K562 (cell line): ENCODE results near the gene JPH3. TPM values are rescaled to one million over a fixed set of nuclear protein-coding genes. Genes with fewer than 3 reads are reported as not detected.

Experiments used
- CEBPG ChIP-seq, 3 experiments: fragments of 200-800 bp in 1 of 3; sonication (Bioruptor generic) in 1 of 3; sonication (generic) in 1 of 3; formaldehyde crosslinking in 1 of 3; IDR thresholded peaks in 2 of 3; conservative IDR thresholded peaks in 1 of 3; 2 replicates each; pipeline versions ENCODE4 v1.6.1 to v1.8.0; 2016 to 2022; ENCODE audit warnings: missing compliant biosample characterization in 2 of 3, missing genetic modification characterization in 2 of 3, mild to moderate bottlenecking in 1 of 3, missing genetic modification reagents in 1 of 3
- CHD2 ChIP-seq: IDR thresholded peaks from 2 replicates; pipeline ENCODE4 v1.6.1; 2011; ENCODE audit warnings: low read depth, low read length
- ESRRA ChIP-seq: fragments of 450-650 bp; IDR thresholded peaks from 2 replicates; pipeline ENCODE4 v1.6.1; 2014; ENCODE audit warnings: low read depth, mild to moderate bottlenecking, moderate library complexity, borderline replicate concordance
- FOXK1 ChIP-seq: sonication (generic); formaldehyde crosslinking; IDR thresholded peaks from 2 replicates; pipeline ENCODE4 v1.8.0; 2022; ENCODE audit warnings: missing genetic modification reagents, mild to moderate bottlenecking, borderline replicate concordance
- MEF2A ChIP-seq: IDR thresholded peaks from 2 replicates; pipeline ENCODE4 v1.6.1; 2011; ENCODE audit warnings: low read depth, mild to moderate bottlenecking, low read length, moderate library complexity; ENCODE audit not compliant: control insufficient read depth
- NFIC ChIP-seq: fragments of 450-650 bp; IDR thresholded peaks from 2 replicates; pipeline ENCODE4 v1.6.1; 2017; ENCODE audit warnings: mild to moderate bottlenecking, inconsistent platforms
- RHOXF2B ChIP-seq: fragments of 250-450 bp; sonication (Bioruptor Pico); conservative IDR thresholded peaks from 2 replicates; pipeline ENCODE4 v1.5.1; 2021
- SNRNP70 ChIP-seq: fragments of 200-400 bp; formaldehyde crosslinking; optimal IDR thresholded peaks from 2 replicates; pipeline ENCODE3; 2017; ENCODE audit warnings: low read depth, low read length
- polyA plus RNA-seq, 8 experiments: library from polyadenylated mRNA; depleted of rRNA in 4 of 8; stranded (reverse) in 5 of 8; unstranded in 3 of 8; fragments of >200 nt; fragmentation: Nextera tagmentation in 2 of 8; fragmentation: Illumina TruSeq in 1 of 8; extraction: Ambion mirVana in 2 of 8; extraction: Trizol in 1 of 8; gene quantifications; 2 replicates each; pipeline versions ENCODE4 v1.2.1 to v1.2.3, GENCODE V29; 2011 to 2014; ENCODE audit warnings: inconsistent platforms in 1 of 8, missing spikeins in 1 of 8
- total RNA-seq, 7 experiments: library from RNA; depleted of rRNA in 6 of 7; stranded (reverse); fragments of >200 nt in 6 of 7; fragmentation: Illumina TruSeq in 2 of 7; extraction: Trizol in 2 of 7; gene quantifications; 2 replicates each; pipeline versions ENCODE4 v1.2.1 to v1.2.3, GENCODE V29; 2011 to 2021; ENCODE audit warnings: low replicate concordance in 1 of 7
- TF ChIP-seq, protein P1 (sequence below): sonication (generic); formaldehyde crosslinking; IDR thresholded peaks from 2 replicates; pipeline ENCODE4 v1.8.1; 2023; ENCODE audit warnings: mild to moderate bottlenecking, missing genetic modification reagents

JPH3 gene
- total and polyA plus RNA-seq, 9 of the 15 experiments (the other 6 are each of a cell fraction or from before 2014, with no cell fraction given), result 0.01 TPM; not detected in 8

DNA sequence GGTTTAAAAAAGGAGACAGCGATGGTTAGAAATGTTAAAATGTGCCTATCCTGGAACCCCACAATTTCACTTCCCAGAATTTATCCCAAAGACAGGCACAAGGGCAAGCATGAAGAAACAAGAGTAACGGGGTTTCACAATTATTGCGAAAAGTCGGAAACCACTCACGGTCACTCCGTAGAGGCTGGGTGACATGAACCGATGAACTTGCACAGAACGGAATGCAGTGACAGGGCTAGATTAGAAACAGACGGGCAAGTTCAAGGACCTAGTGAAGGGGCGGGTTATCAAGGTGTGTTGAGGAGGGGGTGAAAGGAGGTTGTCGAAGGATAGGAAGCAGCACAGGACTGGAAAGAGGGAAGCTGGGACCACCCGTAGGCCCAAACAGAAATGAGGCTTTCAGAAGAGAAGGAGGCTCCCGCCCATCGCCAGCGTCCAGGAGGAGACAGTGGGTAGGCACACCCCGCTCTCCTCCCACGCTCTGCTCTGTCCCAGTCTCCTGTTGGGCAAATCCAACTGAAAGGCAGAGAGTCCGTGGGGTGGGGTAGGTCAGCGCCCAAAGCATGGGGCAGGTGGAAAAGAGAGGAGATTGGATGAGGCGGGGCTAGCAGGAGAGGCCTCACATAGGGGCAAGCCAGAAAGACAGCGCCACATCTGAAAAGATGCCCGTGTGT is 47.4 kb upstream of the JPH3 start (continued):
- TF ChIP-seq FOXK1 (CRISPR knock-in tag) (no peak), NFIC (no peak), SNRNP70 (no peak), ESRRA (no peak), RHOXF2B (CRISPR knock-in tag) (no peak), CHD2 (no peak), MEF2A (no peak), CEBPG (CRISPR knock-in tag; IDR thresholded peaks at IDR 0.05) (no peak), CEBPG (tag; conservative IDR thresholded peaks at IDR 0.05 in 1 of 2, IDR thresholded peaks at IDR 0.05 in 1 of 2) (0 out of 4 replicates have a peak, but pooled peaks of 1 of the 2 experiments have one; percentile 34)
- TF ChIP-seq, protein P1, sequence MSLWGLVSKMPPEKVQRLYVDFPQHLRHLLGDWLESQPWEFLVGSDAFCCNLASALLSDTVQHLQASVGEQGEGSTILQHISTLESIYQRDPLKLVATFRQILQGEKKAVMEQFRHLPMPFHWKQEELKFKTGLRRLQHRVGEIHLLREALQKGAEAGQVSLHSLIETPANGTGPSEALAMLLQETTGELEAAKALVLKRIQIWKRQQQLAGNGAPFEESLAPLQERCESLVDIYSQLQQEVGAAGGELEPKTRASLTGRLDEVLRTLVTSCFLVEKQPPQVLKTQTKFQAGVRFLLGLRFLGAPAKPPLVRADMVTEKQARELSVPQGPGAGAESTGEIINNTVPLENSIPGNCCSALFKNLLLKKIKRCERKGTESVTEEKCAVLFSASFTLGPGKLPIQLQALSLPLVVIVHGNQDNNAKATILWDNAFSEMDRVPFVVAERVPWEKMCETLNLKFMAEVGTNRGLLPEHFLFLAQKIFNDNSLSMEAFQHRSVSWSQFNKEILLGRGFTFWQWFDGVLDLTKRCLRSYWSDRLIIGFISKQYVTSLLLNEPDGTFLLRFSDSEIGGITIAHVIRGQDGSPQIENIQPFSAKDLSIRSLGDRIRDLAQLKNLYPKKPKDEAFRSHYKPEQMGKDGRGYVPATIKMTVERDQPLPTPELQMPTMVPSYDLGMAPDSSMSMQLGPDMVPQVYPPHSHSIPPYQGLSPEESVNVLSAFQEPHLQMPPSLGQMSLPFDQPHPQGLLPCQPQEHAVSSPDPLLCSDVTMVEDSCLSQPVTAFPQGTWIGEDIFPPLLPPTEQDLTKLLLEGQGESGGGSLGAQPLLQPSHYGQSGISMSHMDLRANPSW (CRISPR knock-in tag), result no peak
